Caco-2 (cell line): ENCODE data around the gene PPP1R18. TPM values are rescaled to one million over a fixed set of nuclear protein-coding genes. Genes with fewer than 3 reads are reported as not detected.

Experiments used
- BruUV-seq: library from RNA; stranded (reverse); fragments of 400-500 nt; replicated peaks from 2 replicates; lab custom pipeline; 2021; lab: Mats Ljungman, UMichigan
- CTCF ChIA-PET: fragments of 300-600 bp; sonication (Branson Sonifier 250); formaldehyde crosslinking; loops from one replicate; lab custom pipeline; 2022; ENCODE audit warnings: antibody characterized with exemption; lab: Charles Lee
- POLR2A ChIA-PET: fragments of 300-600 bp; sonication (Branson Sonifier 250); formaldehyde crosslinking; loops from one replicate; lab custom pipeline; 2022; ENCODE audit warnings: antibody characterized with exemption; lab: Charles Lee
- DNase-seq, 2 experiments: peaks; one replicate each; pipeline versions ENCODE4 v3.0.0 to v3.0.0-alpha.2; 2020 to 2022
- H3K27me3 ChIP-seq: replicated peaks from 2 replicates; pipeline ENCODE4 v1.6.0; 2011; ENCODE audit warnings: low read length; ENCODE audit not compliant: control insufficient read depth, insufficient read depth
- H3K36me3 ChIP-seq: 2 replicates; pipeline ENCODE4 v1.5.1; 2011; ENCODE audit warnings: low read length; ENCODE audit not compliant: control insufficient read depth, insufficient read depth
- H3K4me1 ChIP-seq: fragments of 250-450 bp; sonication (Bioruptor Pico); 2 replicates; pipeline ENCODE4 v1.5.1; 2020; ENCODE audit warnings: mild to moderate bottlenecking
- H3K4me3 ChIP-seq: 2 replicates; pipeline ENCODE4 v1.5.1; 2011; ENCODE audit warnings: low read depth, mild to moderate bottlenecking, control low read depth, low read length
- H3K9me3 ChIP-seq: fragments of 250-450 bp; sonication (Bioruptor Pico); 2 replicates; pipeline ENCODE4 v1.5.1; 2020; ENCODE audit warnings: mild to moderate bottlenecking, moderate library complexity
- H3K27ac Mint-ChIP-seq: one replicate; pipeline ENCODE4 v1.8.0; 2022; ENCODE audit warnings: mixed read lengths; ENCODE audit not compliant: unreplicated experiment
- H3K27me3 Mint-ChIP-seq: one replicate; pipeline ENCODE4 v1.8.0; 2022; ENCODE audit warnings: mixed read lengths; ENCODE audit not compliant: insufficient read depth, unreplicated experiment
- H3K36me3 Mint-ChIP-seq: one replicate; pipeline ENCODE4 v1.8.0; 2022; ENCODE audit warnings: mild to moderate bottlenecking, mixed read lengths; ENCODE audit not compliant: insufficient read depth, unreplicated experiment
- H3K4me1 Mint-ChIP-seq: one replicate; pipeline ENCODE4 v1.8.0; 2022; ENCODE audit warnings: low read depth, mixed read lengths; ENCODE audit not compliant: unreplicated experiment
- H3K4me3 Mint-ChIP-seq: one replicate; pipeline ENCODE4 v1.8.0; 2022; ENCODE audit warnings: mild to moderate bottlenecking, moderate library complexity, mixed read lengths; ENCODE audit not compliant: unreplicated experiment
- H3K9me3 Mint-ChIP-seq: one replicate; pipeline ENCODE4 v1.8.0; 2022; ENCODE audit warnings: mixed read lengths; ENCODE audit not compliant: unreplicated experiment
- intact Hi-C: fragments of 100-400 bp; cut with micrococcal nuclease; formaldehyde crosslinking; loops from one replicate; pipeline ENCODE4 v1.10.0; 2022; ENCODE audit not compliant: unreplicated experiment
- total RNA-seq: library from RNA; stranded (reverse); gene quantifications from 2 replicates; pipeline ENCODE4 v1.2.3, GENCODE V29; 2022
- TF ChIP-seq, protein P1 (sequence below), 2 experiments: fragments of 200-600 bp in 1 of 2; IDR thresholded peaks; 1 replicate in 1 of 2; 2 replicates in 1 of 2; pipeline versions ENCODE4 v1.5.1 to v1.8.0; 2011 to 2022; ENCODE audit warnings: antibody characterized with exemption in 1 of 2, control low read depth in 1 of 2, inconsistent platforms in 1 of 2, low read depth in 1 of 2, low read length in 1 of 2, mild to moderate bottlenecking in 1 of 2, moderate library complexity in 1 of 2; ENCODE audit not compliant: insufficient read depth in 1 of 2, severe bottlenecking in 1 of 2, unreplicated experiment in 1 of 2

PPP1R18 gene
- total RNA-seq, 1 experiment from 2014 or later = 6.6 TPM

DNA sequence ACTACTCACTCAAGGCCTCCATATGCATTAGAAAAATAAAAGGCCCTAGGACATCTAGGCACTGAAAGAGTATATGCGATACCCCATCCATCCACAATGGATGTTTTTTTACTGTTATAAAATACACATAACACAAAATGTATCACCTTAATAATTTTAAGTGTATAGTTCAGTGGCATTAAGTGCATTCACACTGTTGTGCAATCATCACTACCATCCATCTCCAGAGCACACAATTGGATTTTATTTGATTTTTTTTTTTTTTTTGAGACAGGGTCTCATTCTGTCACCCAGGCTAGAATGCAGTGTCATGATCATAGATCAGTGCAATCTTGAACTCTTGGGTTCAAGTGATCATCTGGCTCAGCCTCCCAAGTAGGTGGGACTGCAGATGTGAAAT, 27.8 kb upstream of the PPP1R18 start:
- Histone ChIP-seq H3K4me1 (peaks cover 5% of the 10 kb centered on the region; the same call in 1 of the 2 replicates), H3K36me3 (peaks cover 4% of the 10 kb centered on the region; the same call in 1 of the 2 replicates), H3K27me3 (no peaks in the 10 kb centered on the region), H3K4me3 (no peak overlapping the region), H3K9me3 (no peaks in the 10 kb centered on the region)
- ChIA-PET POLR2A (interaction anchor here (0.6 kb wide), 1 partner anchor 312 kb away, joined by 3 read pairs; no protein-coding TSS in a partner anchor), CTCF (no interaction called here)
- no peaks in the 10 kb centered on the region for H3K9me3 Mint-ChIP-seq
- no peak overlapping the region for H3K4me3 Mint-ChIP-seq
- intact Hi-C loops = no loop called here
- no peak for DNase-seq
- no peaks in the 10 kb centered on the region for H3K27me3 Mint-ChIP-seq
- BruUV-seq = no TSS peak
- H3K36me3 Mint-ChIP-seq = peaks cover 51% of the 10 kb centered on the region
- H3K4me1 Mint-ChIP-seq = peaks cover 14% of the 10 kb centered on the region
- TF ChIP-seq, protein P1, sequence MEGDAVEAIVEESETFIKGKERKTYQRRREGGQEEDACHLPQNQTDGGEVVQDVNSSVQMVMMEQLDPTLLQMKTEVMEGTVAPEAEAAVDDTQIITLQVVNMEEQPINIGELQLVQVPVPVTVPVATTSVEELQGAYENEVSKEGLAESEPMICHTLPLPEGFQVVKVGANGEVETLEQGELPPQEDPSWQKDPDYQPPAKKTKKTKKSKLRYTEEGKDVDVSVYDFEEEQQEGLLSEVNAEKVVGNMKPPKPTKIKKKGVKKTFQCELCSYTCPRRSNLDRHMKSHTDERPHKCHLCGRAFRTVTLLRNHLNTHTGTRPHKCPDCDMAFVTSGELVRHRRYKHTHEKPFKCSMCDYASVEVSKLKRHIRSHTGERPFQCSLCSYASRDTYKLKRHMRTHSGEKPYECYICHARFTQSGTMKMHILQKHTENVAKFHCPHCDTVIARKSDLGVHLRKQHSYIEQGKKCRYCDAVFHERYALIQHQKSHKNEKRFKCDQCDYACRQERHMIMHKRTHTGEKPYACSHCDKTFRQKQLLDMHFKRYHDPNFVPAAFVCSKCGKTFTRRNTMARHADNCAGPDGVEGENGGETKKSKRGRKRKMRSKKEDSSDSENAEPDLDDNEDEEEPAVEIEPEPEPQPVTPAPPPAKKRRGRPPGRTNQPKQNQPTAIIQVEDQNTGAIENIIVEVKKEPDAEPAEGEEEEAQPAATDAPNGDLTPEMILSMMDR (IDR thresholded peaks at IDR 0.05; ENCODE audit: insufficient read depth in 1 of 2, low read depth in 1 of 2, low read length in 1 of 2, severe bottlenecking in 1 of 2, unreplicated experiment in 1 of 2) = no peak
- H3K27ac Mint-ChIP-seq = no peak overlapping the region

DNA sequence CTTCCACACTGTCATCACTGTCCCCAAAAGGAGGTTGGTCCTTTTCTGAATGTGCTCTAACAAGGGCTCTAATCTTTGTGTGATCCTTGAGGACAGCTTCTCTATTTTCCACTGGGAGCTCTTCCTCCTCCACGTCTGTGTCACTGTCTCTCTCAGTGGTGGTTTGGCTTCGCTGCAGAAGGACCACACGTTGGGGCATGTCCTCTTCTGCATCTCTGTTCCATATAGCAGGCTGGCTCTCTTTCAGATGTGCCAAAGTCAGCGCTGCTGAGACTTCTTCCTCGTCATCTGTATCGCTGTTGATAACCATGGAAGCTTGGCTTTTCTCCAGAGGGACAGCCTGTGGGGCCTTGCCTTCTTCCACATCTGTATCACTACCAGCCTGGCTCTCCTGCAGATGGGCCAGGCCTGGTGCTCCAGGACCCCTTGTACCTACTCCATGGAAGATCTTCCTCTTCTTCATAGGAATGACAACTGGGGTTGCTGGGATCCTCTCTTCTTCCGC, 26.0 kb upstream of the PPP1R18 start:
- H3K9me3 Mint-ChIP-seq = no peaks in the 10 kb centered on the region
- intact Hi-C loops = no loop called here
- H3K4me1 Mint-ChIP-seq = peaks cover 21% of the 10 kb centered on the region
- peaks cover 54% of the 10 kb centered on the region for H3K36me3 Mint-ChIP-seq
- H3K27me3 Mint-ChIP-seq = no peaks in the 10 kb centered on the region
- no peak overlapping the region for H3K4me3 Mint-ChIP-seq
- Histone ChIP-seq H3K36me3 (peaks cover 4% of the 10 kb centered on the region; the same call in 1 of the 2 replicates), H3K27me3 (no peaks in the 10 kb centered on the region), H3K4me1 (no peaks in the 10 kb centered on the region), H3K9me3 (no peaks in the 10 kb centered on the region), H3K4me3 (no peak overlapping the region)
- CTCF ChIA-PET = no interaction called here
- no peak overlapping the region for H3K27ac Mint-ChIP-seq
- TF ChIP-seq, protein P1 (IDR thresholded peaks at IDR 0.05; ENCODE audit: insufficient read depth in 1 of 2, low read depth in 1 of 2, low read length in 1 of 2, severe bottlenecking in 1 of 2, unreplicated experiment in 1 of 2) = no peak
- POLR2A ChIA-PET = no interaction called here
- BruUV-seq = no TSS peak
- no peak for DNase-seq

- TF ChIP-seq, protein P1 (IDR thresholded peaks at IDR 0.05; ENCODE audit: insufficient read depth in 1 of 2, low read depth in 1 of 2, low read length in 1 of 2, severe bottlenecking in 1 of 2, unreplicated experiment in 1 of 2) = no peak
- BruUV-seq = no TSS peak
- H3K9me3 Mint-ChIP-seq = no peaks in the 10 kb centered on the region
- H3K27ac Mint-ChIP-seq = no peak overlapping the region
- H3K27me3 ChIP-seq = no peaks in the 10 kb centered on the region
- H3K4me1 Mint-ChIP-seq = peaks cover 20% of the 10 kb centered on the region
- H3K4me1 ChIP-seq = no peaks in the 10 kb centered on the region
- intact Hi-C loops = no loop called here
- CTCF ChIA-PET = no interaction called here
- no peak overlapping the region for H3K4me3 Mint-ChIP-seq
- peaks cover 4% of the 10 kb centered on the region; the same call in 1 of the 2 replicates for H3K36me3 ChIP-seq
- no peaks in the 10 kb centered on the region for H3K27me3 Mint-ChIP-seq
- POLR2A ChIA-PET = no interaction called here
- H3K4me3 ChIP-seq = no peak overlapping the region
- no peaks in the 10 kb centered on the region for H3K9me3 ChIP-seq
- peaks cover 48% of the 10 kb centered on the region for H3K36me3 Mint-ChIP-seq
- no peak for DNase-seq
Observed at GRCh38 chr6:30711758-30712380, 25.4 kb upstream of the PPP1R18 start.
